Measurements from ENCODE around the gene APBA2. TPM values are rescaled to one million over a fixed set of nuclear protein-coding genes. Genes with fewer than 3 reads are reported as not detected.
"Not testable (repeated sequence)": the region's sequence is repeated elsewhere in the genome, so short reads cannot be mapped to it uniquely, and the experiment has no call there.

Gene APBA2
- total RNA-seq, 2 donors from 2014 or later, result 27.1 to 28.9 TPM

DNA sequence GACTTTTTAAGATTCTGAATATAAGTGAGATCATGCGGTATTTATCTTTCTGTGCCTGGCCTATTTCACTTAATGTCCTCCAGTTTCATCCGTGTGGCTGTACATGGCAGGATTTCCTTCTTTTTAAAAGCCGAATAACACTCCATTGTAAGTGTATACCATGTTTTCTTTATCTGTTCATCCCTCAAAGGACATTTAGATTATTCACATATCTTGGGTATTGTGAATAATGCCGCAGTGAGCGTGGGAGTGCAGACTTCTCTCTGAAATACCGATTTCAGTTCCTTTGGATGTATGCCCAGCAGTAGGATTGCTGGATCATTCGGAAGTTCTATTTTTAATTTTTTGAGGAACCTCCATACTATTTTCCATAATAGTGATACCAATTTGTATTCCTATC is 136.1 kb downstream of the APBA2 start:
- no peaks in the 10 kb centered on the region for H3K27me3 Mint-ChIP-seq
- ATAC-seq (no peak), DNase-seq (no peak)
- H3K4me1 Mint-ChIP-seq, result peaks cover 11% of the 10 kb centered on the region
- H3K4me3 Mint-ChIP-seq, result no peak overlapping the region
- no peaks in the 10 kb centered on the region for H3K36me3 Mint-ChIP-seq (ENCODE audit: low read depth)
- H3K27ac Mint-ChIP-seq, result no peak overlapping the region
- no peaks in the 10 kb centered on the region for H3K9me3 ChIP-seq (ENCODE audit: control insufficient read depth, low read length, poor library complexity, severe bottlenecking)

DNA sequence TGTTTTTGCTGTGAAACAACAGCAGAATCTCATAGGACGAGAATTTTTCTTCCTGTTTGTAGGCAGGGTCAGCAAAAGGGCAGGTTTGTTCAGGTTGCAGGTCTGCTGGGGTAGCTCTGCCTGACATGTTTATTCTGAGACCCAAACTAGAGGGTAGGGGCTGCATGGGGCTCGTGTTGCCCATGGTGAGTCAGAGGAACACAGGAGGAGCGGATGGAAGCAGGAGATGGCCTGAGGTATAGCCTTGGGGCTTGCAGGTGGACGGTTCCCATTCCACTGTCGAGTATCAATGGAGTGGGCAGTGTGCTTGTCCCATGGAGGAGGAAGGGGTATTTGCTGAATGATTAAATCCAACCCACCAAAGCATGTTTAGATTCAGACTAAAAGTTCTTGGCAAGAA is 138.9 kb downstream of the APBA2 start:
- Mint-ChIP-seq H3K36me3 (ENCODE audit: low read depth) (no peaks in the 10 kb centered on the region), H3K4me3 (no peak overlapping the region), H3K4me1 (peaks cover 5% of the 10 kb centered on the region), H3K27ac (no peak overlapping the region), H3K27me3 (no peaks in the 10 kb centered on the region)
- no peak for ATAC-seq
- no peaks in the 10 kb centered on the region for H3K9me3 ChIP-seq (ENCODE audit: control insufficient read depth, low read length, poor library complexity, severe bottlenecking)
- DNase-seq, result no peak

DNA sequence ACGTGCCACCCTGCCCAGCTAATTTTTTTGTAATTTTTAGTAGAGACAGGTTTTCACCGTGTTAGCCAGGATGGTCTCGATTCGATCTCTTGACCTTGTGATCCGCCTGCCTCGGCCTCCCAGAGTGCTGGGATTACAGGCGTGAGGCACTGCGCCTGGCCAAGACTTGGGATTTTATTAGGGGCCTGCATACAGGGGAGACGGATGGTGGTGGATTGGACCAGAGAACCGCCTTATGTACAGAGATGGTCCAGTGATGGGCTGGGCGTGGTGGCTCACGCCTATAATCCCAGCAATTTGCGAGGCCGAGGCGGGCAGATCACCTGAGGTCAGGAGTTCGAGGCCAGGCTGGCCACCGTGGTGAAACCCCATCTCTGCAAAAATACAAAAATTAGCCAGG is 139.6 kb downstream of the APBA2 start:
- H3K27me3 Mint-ChIP-seq; H3K9me3 ChIP-seq (ENCODE audit: control insufficient read depth, low read length, poor library complexity, severe bottlenecking); ATAC-seq; H3K27ac Mint-ChIP-seq; DNase-seq; H3K4me1 Mint-ChIP-seq; H3K36me3 Mint-ChIP-seq (ENCODE audit: low read depth); H3K4me3 Mint-ChIP-seq: not testable (repeated sequence)

DNA sequence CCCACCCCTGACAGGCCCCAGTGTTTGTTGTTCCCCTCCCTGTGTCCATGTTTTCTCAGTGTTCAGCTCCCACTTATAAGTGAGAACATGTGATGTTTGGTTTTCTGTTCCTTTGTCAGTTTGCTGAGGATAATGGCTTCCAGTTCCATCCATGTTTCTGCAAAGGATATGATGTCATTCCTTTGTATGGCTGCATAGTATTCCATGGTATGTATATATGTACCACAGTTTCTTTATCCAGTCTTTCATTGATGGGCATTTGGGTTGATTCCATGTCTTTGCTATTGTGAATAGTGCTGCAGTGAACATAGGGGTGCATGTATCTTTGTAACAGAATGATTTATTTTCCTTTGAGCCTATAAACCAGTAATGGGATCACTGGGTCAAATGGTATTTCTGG is 142.4 kb downstream of the APBA2 start:
- not testable (repeated sequence) for H3K27ac Mint-ChIP-seq; H3K4me1 Mint-ChIP-seq; DNase-seq; H3K4me3 Mint-ChIP-seq; H3K36me3 Mint-ChIP-seq (ENCODE audit: low read depth); ATAC-seq; H3K27me3 Mint-ChIP-seq; H3K9me3 ChIP-seq (ENCODE audit: control insufficient read depth, low read length, poor library complexity, severe bottlenecking)

DNA sequence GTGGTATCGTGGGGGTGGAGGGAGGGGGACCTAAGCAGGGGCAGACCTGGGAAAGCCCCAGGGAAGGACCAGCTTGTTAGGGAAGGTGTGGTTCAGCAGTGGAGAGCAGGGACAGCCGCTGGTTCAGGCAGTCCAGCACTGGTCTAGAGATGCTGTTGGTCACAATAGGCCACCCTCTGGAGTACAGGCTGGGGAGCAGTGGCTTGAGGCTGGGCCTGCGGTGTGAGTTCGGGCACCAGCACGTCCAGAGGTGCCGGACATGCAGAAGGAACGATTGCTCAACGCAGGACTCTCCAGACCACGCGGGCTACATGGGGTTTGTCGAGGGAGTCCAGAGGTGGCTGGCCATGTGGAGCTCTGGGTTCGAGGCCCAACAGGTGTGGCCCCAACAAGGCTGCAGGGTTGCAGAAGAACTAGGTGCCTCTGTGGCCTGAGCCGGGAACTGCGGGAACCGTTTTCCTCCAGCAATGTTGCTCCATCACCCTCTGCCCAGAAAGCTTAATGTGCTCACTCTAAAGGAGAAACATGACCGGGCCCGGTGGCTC is 143.9 kb downstream of the APBA2 start:
- H3K36me3 Mint-ChIP-seq (ENCODE audit: low read depth), result peaks cover 3% of the 10 kb centered on the region
- ATAC-seq, result no peak
- peaks cover 8% of the 10 kb centered on the region for H3K4me1 Mint-ChIP-seq
- no peaks in the 10 kb centered on the region for H3K27me3 Mint-ChIP-seq
- H3K4me3 Mint-ChIP-seq, result no peak overlapping the region
- H3K9me3 ChIP-seq (ENCODE audit: control insufficient read depth, low read length, poor library complexity, severe bottlenecking), result no peaks in the 10 kb centered on the region
- no peak overlapping the region for H3K27ac Mint-ChIP-seq
- DNase-seq, result no peak

- Mint-ChIP-seq H3K36me3 (ENCODE audit: low read depth) (peaks cover 3% of the 10 kb centered on the region), H3K4me1 (peaks cover 12% of the 10 kb centered on the region), H3K27me3 (no peaks in the 10 kb centered on the region), H3K27ac (no peak overlapping the region), H3K4me3 (no peak overlapping the region)
- ATAC-seq (no peak), DNase-seq (no peak)
- no peaks in the 10 kb centered on the region for H3K9me3 ChIP-seq (ENCODE audit: control insufficient read depth, low read length, poor library complexity, severe bottlenecking)
Observed at GRCh38 chr15:29031502-29032228, 145.9 kb downstream of the APBA2 start.

- no peak for ATAC-seq
- Mint-ChIP-seq H3K36me3 (ENCODE audit: low read depth) (peaks cover 3% of the 10 kb centered on the region), H3K4me3 (no peak overlapping the region), H3K27me3 (no peaks in the 10 kb centered on the region), H3K4me1 (peaks cover 13% of the 10 kb centered on the region), H3K27ac (no peak overlapping the region)
- H3K9me3 ChIP-seq (ENCODE audit: control insufficient read depth, low read length, poor library complexity, severe bottlenecking), result no peaks in the 10 kb centered on the region
- no peak for DNase-seq
Observed at GRCh38 chr15:29032229-29032625, 146.5 kb downstream of the APBA2 start.

GRCh38 chr15:29032751-29033150 is 147.0 kb downstream of the APBA2 start:
- Mint-ChIP-seq H3K4me1 (peaks cover 18% of the 10 kb centered on the region), H3K4me3 (no peak overlapping the region)

GRCh38 chr15:29034151-29034550 is 148.4 kb downstream of the APBA2 start:
- no peak for DNase-seq
- Mint-ChIP-seq H3K27me3 (no peaks in the 10 kb centered on the region), H3K36me3 (ENCODE audit: low read depth) (peaks cover 3% of the 10 kb centered on the region), H3K27ac (no peak overlapping the region), H3K4me3 (no peak overlapping the region), H3K4me1 (peaks cover 29% of the 10 kb centered on the region)
- no peak for ATAC-seq
- H3K9me3 ChIP-seq (ENCODE audit: control insufficient read depth, low read length, poor library complexity, severe bottlenecking), result no peaks in the 10 kb centered on the region

More at GRCh38 chr15:29032751-29033150, 147.0 kb downstream of the APBA2 start:
- no peak overlapping the region for H3K27ac Mint-ChIP-seq
- no peaks in the 10 kb centered on the region for H3K27me3 Mint-ChIP-seq
- no peaks in the 10 kb centered on the region for H3K9me3 ChIP-seq (ENCODE audit: control insufficient read depth, low read length, poor library complexity, severe bottlenecking)
- DNase-seq (no peak), ATAC-seq (no peak)
- H3K36me3 Mint-ChIP-seq (ENCODE audit: low read depth), result peaks cover 3% of the 10 kb centered on the region

DNA sequence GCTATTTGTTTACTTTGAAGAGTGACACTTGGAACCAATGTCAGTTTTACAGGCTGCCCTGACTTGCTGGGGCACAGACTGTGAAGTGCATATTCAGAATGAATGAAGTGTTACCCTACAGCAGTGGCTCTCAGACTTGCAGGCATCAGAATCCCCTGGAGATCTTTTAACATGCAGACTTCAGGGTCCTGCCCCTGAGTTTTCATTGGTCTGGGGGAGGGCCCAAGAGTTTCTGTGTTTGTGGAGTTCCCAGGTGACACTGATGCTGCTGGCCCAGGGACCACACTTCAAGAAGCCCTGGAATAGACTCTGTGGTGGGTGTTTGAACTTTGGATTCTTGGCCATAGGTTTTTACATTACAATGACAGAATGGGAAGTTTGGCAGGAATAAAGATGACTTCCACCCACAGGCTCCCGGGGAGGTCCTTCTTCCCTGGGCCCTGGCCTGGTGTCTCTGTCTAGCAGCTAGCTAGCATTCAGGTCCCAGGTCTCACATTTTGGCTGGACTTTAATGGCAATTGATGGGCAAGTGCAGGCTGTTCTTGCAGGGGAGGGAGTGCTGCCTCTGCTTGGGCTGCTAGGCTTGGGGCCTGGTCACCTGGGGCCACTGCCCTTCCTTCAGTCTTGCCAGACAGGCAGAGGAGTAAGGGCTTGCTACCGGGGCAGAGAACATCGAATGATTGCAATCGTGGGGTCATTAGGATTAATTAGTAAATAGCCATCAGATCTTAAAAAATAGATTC is 149.0 kb downstream of the APBA2 start:
- H3K27ac Mint-ChIP-seq, result no peak overlapping the region
- no peak for ATAC-seq
- H3K4me1 Mint-ChIP-seq, result peaks cover 34% of the 10 kb centered on the region

DNA sequence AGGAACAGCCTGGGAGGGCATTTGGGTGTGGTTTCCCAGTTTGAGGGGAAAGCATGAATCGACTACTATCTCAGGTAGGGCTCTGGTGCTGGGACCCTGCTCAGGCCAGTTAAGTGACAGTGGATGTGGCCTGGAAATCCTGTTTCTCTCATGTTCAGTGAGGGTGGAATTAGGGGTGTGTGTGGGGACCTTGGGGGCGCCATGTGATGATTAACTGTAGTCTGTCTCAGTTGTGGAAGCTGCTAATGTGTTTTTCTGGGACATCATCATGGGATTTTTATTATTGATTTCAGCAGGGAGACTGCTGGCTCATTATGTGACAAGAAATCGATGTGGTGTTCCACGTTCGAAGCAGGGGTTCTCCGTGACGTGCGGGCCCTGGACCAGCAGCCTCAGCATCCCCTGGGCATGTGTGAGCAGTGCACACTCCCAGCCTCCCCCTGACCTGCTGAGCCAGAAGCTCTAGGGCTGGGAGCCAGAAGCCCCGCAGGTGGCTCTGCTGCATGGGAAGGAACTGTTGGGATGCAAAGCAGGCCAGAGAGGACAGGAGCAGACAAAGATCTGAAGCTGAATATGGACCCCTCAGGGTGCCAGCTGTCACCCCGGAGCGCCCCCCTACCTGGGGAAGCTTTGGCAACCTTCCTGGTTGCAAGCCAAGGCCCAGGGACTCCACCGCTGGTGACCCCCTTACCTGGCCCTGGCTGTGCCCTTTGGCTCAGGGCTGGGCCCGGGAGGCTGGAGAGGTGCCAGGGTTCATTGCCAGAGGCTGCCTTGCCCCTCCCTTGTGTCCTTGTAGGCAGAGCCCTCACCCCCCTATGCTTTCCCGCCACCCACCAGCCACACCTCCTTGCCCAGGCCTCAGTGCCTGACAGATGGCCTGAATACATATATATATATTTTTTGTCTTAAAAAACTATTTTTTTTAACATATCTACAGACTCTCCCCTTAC is 149.8 kb downstream of the APBA2 start:
- Mint-ChIP-seq H3K36me3 (ENCODE audit: low read depth) (peaks cover 3% of the 10 kb centered on the region), H3K4me3 (no peak overlapping the region), H3K4me1 (peaks cover 32% of the 10 kb centered on the region), H3K27ac (no peak overlapping the region), H3K27me3 (no peaks in the 10 kb centered on the region)
- H3K9me3 ChIP-seq (ENCODE audit: control insufficient read depth, low read length, poor library complexity, severe bottlenecking), result no peaks in the 10 kb centered on the region
- ATAC-seq (no peak), DNase-seq (no peak)

More for the DNA sequence above, 149.0 kb downstream of the APBA2 start:
- Mint-ChIP-seq H3K27me3 (no peaks in the 10 kb centered on the region), H3K36me3 (ENCODE audit: low read depth) (peaks cover 3% of the 10 kb centered on the region), H3K4me3 (no peak overlapping the region)
- no peak for DNase-seq
- H3K9me3 ChIP-seq (ENCODE audit: control insufficient read depth, low read length, poor library complexity, severe bottlenecking), result no peaks in the 10 kb centered on the region

- peak; percentile 27 for ATAC-seq
- H3K9me3 ChIP-seq (ENCODE audit: control insufficient read depth, low read length, poor library complexity, severe bottlenecking), result no peaks in the 10 kb centered on the region
- H3K27me3 Mint-ChIP-seq, result no peaks in the 10 kb centered on the region
- H3K4me1 Mint-ChIP-seq, result peaks cover 28% of the 10 kb centered on the region
- no peak for DNase-seq
- H3K27ac Mint-ChIP-seq, result peak overlapping the region; percentile 72
- H3K4me3 Mint-ChIP-seq, result peak overlapping the region; percentile 80
- H3K36me3 Mint-ChIP-seq (ENCODE audit: low read depth), result peaks cover 3% of the 10 kb centered on the region
Observed at GRCh38 chr15:29037997-29038705, 152.4 kb downstream of the APBA2 start.

Data from T-helper 17 cell (primary cell).